MM.1S (cell line): ENCODE data around the gene ATP1A2.
A peak's percentile ranks its signal among the peaks of the same experiment; 100 is the strongest.

Source experiments
- DNase-seq: peaks from one replicate; pipeline ENCODE4 v3.0.0-alpha.2; 2015
- H2AFZ ChIP-seq: fragments of 300-600 bp; sonication (generic); 2 replicates; pipeline ENCODE4 v1.6.0; 2016; ENCODE audit warnings: antibody characterized with exemption, low read length
- H3F3A ChIP-seq: fragments of 300-600 bp; sonication (generic); 2 replicates; pipeline ENCODE4 v1.6.1; 2016; ENCODE audit warnings: mild to moderate bottlenecking, antibody characterized with exemption, low read length, moderate library complexity, mixed read lengths; ENCODE audit not compliant: insufficient read depth
- H3K27ac ChIP-seq: fragments of 300-600 bp; sonication (generic); 2 replicates; pipeline ENCODE4 v1.5.1; 2016; ENCODE audit warnings: mild to moderate bottlenecking, low read length
- H3K27me3 ChIP-seq: fragments of 300-600 bp; sonication (generic); replicated peaks from 2 replicates; pipeline ENCODE4 v1.6.0; 2016; ENCODE audit warnings: low read length; ENCODE audit not compliant: insufficient read depth
- H3K36me3 ChIP-seq: fragments of 300-600 bp; sonication (generic); replicated peaks from 2 replicates; pipeline ENCODE4 v1.6.1; 2016; ENCODE audit warnings: mild to moderate bottlenecking, low read length, mixed read lengths; ENCODE audit not compliant: insufficient read depth
- H3K4me1 ChIP-seq: fragments of 300-600 bp; sonication (generic); 2 replicates; pipeline ENCODE4 v1.6.1; 2016; ENCODE audit warnings: low read length, mixed read lengths
- H3K4me2 ChIP-seq: fragments of 300-600 bp; sonication (generic); 2 replicates; pipeline ENCODE4 v1.6.0; 2016; ENCODE audit warnings: low read depth, low read length
- H3K4me3 ChIP-seq: fragments of 300-600 bp; sonication (generic); 2 replicates; pipeline ENCODE4 v1.5.1; 2016; ENCODE audit warnings: low read length, mixed read lengths
- H3K79me2 ChIP-seq: fragments of 300-600 bp; sonication (generic); 2 replicates; pipeline ENCODE4 v1.6.1; 2016; ENCODE audit warnings: mixed run types, low read length, mixed read lengths
- H3K9ac ChIP-seq: fragments of 300-600 bp; sonication (generic); 2 replicates; pipeline ENCODE4 v1.6.1; 2016; ENCODE audit warnings: low read length, mixed read lengths
- H3K9me2 ChIP-seq: fragments of 300-600 bp; sonication (generic); replicated peaks from 2 replicates; pipeline ENCODE4 v1.6.1; 2016; ENCODE audit warnings: mild to moderate bottlenecking, low read length, mixed read lengths; ENCODE audit not compliant: insufficient read depth
- H3K9me3 ChIP-seq: fragments of 300-600 bp; sonication (generic); replicated peaks from 2 replicates; pipeline ENCODE4 v1.6.1; 2016; ENCODE audit warnings: mild to moderate bottlenecking, low read length, mixed read lengths; ENCODE audit not compliant: insufficient read depth
- H4K20me1 ChIP-seq: fragments of 300-600 bp; sonication (generic); 2 replicates; pipeline ENCODE4 v1.6.1; 2016; ENCODE audit warnings: mild to moderate bottlenecking, low read length, moderate library complexity, mixed read lengths; ENCODE audit not compliant: insufficient read depth
- EZH2 ChIP-seq: fragments of 300-600 bp; sonication (generic); optimal IDR thresholded peaks from 2 replicates; pipeline ENCODE3; 2017; ENCODE audit warnings: low read depth, mild to moderate bottlenecking, antibody characterized with exemption, low read length, mixed read lengths
- EZH2phosphoT487 ChIP-seq: fragments of 300-600 bp; sonication (generic); IDR thresholded peaks from 2 replicates; pipeline ENCODE4 v1.6.1; 2018; ENCODE audit warnings: antibody characterized with exemption, low read length
- TF ChIP-seq, protein P1 (sequence below): fragments of 300-600 bp; sonication (generic); IDR thresholded peaks from 2 replicates; pipeline ENCODE4 v1.5.1; 2016; ENCODE audit warnings: antibody characterized with exemption, low read length, mixed read lengths

ATP1A2 gene

DNA sequence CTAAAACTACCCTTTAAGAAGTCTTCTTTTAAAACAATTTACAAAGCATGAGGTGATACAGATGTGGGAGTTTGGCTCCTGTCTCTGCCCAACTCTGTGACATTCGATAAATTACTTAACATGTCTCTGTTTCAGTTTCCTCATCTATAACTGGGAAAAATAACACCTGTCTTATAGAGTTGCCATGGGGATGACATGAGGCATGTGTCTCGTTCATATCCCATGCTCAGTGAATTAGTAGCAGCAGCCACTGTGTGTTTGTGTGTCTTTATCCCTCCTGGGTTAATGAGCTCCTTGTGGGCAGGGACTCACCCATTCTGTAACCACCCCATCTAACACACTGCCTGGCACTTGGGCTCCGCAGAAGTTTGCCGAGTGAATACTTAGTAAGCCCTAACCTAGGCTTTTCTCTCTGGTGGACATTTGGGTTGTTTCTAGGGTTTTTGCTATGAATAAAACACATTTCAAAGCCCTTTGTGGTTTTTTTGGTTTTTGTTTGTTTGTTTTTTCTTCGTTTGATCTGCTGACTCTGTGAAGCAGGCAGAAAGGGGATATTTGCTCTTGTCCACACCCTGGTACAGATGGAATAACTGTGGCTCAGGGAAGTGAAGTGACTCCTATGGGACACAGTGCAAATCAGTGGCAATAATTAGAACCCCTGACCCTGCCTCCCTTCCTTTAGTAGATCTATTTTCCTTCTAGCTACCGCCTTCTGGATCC is 35.0 kb upstream of the ATP1A2 start:
- H3K27ac ChIP-seq: peak overlapping the region; percentile 22; the same call in 1 of the 2 replicates
- peaks cover 9% of the 10 kb centered on the region; the same call in 1 of the 2 replicates for H3F3A ChIP-seq
- H3K4me1 ChIP-seq: peaks cover 29% of the 10 kb centered on the region
- no peaks in the 10 kb centered on the region for H3K79me2 ChIP-seq
- H3K4me3 ChIP-seq: no peak overlapping the region
- H4K20me1 ChIP-seq: no peaks in the 10 kb centered on the region
- no peak overlapping the region for H2AFZ ChIP-seq
- TF ChIP-seq EZH2 (no peak), EZH2phosphoT487 (no peak)
- TF ChIP-seq, protein P1, sequence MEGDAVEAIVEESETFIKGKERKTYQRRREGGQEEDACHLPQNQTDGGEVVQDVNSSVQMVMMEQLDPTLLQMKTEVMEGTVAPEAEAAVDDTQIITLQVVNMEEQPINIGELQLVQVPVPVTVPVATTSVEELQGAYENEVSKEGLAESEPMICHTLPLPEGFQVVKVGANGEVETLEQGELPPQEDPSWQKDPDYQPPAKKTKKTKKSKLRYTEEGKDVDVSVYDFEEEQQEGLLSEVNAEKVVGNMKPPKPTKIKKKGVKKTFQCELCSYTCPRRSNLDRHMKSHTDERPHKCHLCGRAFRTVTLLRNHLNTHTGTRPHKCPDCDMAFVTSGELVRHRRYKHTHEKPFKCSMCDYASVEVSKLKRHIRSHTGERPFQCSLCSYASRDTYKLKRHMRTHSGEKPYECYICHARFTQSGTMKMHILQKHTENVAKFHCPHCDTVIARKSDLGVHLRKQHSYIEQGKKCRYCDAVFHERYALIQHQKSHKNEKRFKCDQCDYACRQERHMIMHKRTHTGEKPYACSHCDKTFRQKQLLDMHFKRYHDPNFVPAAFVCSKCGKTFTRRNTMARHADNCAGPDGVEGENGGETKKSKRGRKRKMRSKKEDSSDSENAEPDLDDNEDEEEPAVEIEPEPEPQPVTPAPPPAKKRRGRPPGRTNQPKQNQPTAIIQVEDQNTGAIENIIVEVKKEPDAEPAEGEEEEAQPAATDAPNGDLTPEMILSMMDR: no peak
- H3K9ac ChIP-seq: no peak overlapping the region
- H3K4me2 ChIP-seq: peak overlapping the region; percentile 28
- H3K9me3 ChIP-seq: no peaks in the 10 kb centered on the region
- H3K27me3 ChIP-seq: peaks cover 34% of the 10 kb centered on the region
- DNase-seq: peak; percentile 20
- no peaks in the 10 kb centered on the region for H3K36me3 ChIP-seq
- H3K9me2 ChIP-seq: no peaks in the 10 kb centered on the region

DNA sequence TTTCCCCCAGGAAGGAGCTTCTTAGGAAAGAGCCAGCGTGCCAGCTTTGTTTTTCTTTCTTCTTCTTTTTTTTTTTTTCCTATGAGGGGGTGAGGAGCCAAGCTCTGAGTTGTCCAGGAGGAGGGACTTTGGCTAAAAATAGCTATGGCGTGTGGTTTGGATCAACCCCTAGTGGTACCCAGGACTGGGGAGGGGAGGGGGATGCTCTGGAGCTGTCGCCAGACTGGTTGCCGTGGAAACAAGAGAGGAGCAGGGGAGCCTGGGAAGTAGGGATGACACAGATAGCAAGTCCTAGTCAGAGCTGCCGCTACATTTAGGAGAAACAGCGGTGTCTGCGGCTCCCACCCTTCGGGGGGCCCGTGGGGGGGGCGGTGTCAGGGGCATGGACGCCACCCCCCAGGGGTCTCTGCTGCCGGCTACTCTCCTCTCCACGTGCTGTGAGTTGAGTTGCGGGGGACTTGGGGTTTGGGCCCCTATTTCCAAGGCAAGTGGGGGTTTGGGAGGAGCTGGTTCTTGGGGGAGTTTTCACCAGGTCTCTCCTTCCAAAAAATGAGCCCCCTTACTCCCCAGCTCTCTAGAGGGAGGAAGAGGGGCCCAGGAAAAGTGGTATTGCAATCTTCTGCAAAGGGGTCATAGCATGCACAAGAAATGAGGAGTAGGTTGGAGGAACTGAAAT is 34.2 kb upstream of the ATP1A2 start, which contains the start of gene KCNJ9:
TSS of gene KCNJ9 (plus strand) at position 278 of the 676 bp plus-strand sequence. CDS start 2,493 bp downstream, outside the sequence.
- peaks cover 29% of the 10 kb centered on the region for H3K4me1 ChIP-seq
- H2AFZ ChIP-seq: no peak within 1 kb of the TSS
- no peaks in the 10 kb centered on the region for H4K20me1 ChIP-seq
- H3K27me3 ChIP-seq: peaks cover 34% of the 10 kb centered on the region
- H3K9ac ChIP-seq: no peak within 1 kb of the TSS
- no peaks in the 10 kb centered on the region for H3K9me2 ChIP-seq
- no peak within 1 kb of the TSS for H3K4me3 ChIP-seq
- no peaks in the 10 kb centered on the region for H3K9me3 ChIP-seq
- no peak for DNase-seq
- H3K27ac ChIP-seq: peak within 1 kb of the TSS; percentile 22; the same call in 1 of the 2 replicates
- no peaks in the 10 kb centered on the region for H3K79me2 ChIP-seq
- TF ChIP-seq EZH2 (no peak), EZH2phosphoT487 (no peak)
- TF ChIP-seq, protein P1: no peak
- H3F3A ChIP-seq: peaks cover 9% of the 10 kb centered on the region; the same call in 1 of the 2 replicates
- no peaks in the 10 kb centered on the region for H3K36me3 ChIP-seq
- H3K4me2 ChIP-seq: peak within 1 kb of the TSS; percentile 28

DNA sequence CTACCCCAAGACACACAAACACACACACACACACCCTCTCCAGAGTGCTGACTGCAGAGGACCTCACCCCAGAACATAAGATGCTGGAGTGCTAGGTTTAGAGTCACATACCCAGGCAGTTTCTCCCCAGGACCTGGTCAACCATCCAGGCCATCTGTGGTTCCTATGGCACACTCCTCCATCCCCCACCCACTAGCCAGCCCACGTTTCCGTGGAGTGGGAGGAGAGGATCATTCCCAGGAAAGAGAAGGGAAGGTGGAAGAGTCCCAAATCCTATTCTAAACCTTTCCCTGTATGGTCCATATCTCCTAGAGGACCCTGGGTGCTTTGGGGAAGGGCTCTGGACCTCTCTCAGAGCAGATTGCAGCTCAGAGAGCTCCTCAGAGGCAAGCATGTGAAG is 33.1 kb upstream of the ATP1A2 start:
- H3K4me1 ChIP-seq: peaks cover 29% of the 10 kb centered on the region
- no peak overlapping the region for H2AFZ ChIP-seq
- no peaks in the 10 kb centered on the region for H3K79me2 ChIP-seq
- no peak for DNase-seq
- TF ChIP-seq, protein P1: no peak
- no peak for TF ChIP-seq EZH2phosphoT487
- TF ChIP-seq EZH2: no peak
- H3K27ac ChIP-seq: no peak overlapping the region
- H3K9ac ChIP-seq: no peak overlapping the region
- H3K27me3 ChIP-seq: peaks cover 34% of the 10 kb centered on the region
- H3K9me3 ChIP-seq: no peaks in the 10 kb centered on the region
- H3F3A ChIP-seq: peaks cover 9% of the 10 kb centered on the region; the same call in 1 of the 2 replicates
- no peak overlapping the region for H3K4me3 ChIP-seq
- no peaks in the 10 kb centered on the region for H3K36me3 ChIP-seq
- no peak overlapping the region for H3K4me2 ChIP-seq
- H4K20me1 ChIP-seq: no peaks in the 10 kb centered on the region
- no peaks in the 10 kb centered on the region for H3K9me2 ChIP-seq
